CD14-positive monocyte (primary cell): Measurements from ENCODE around the gene UCP3. TPM values are rescaled to one million over a fixed set of nuclear protein-coding genes. Genes with fewer than 3 reads are reported as not detected.

Experiments
- DNase-seq, 3 donors: peaks; one replicate each; pipeline ENCODE4 v3.0.0-alpha.2; 2011 to 2022
- H2AFZ ChIP-seq: 2 replicates; pipeline ENCODE4 v1.6.0; 2012; ENCODE audit warnings: mild to moderate bottlenecking, low read depth, low read length, inconsistent platforms; ENCODE audit not compliant: insufficient read depth, poor library complexity, severe bottlenecking
- H3K27ac ChIP-seq, 2 donors: 1 replicate in 1 of 2; 2 replicates in 1 of 2; pipeline ENCODE4 v1.5.1; 2012 to 2013; ENCODE audit warnings: low read length in 2 of 2, control low read depth in 1 of 2, inconsistent platforms in 1 of 2, low read depth in 1 of 2, mild to moderate bottlenecking in 1 of 2
- H3K27me3 ChIP-seq, 2 donors: one replicate each; pipeline versions ENCODE4 v1.6.0 to v1.6.1; 2011 to 2013; ENCODE audit warnings: low read length in 2 of 2; ENCODE audit not compliant: control insufficient read depth in 2 of 2, insufficient read depth in 2 of 2
- H3K36me3 ChIP-seq, 2 donors: replicated peaks in 1 of 2; 1 replicate in 1 of 2; 2 replicates in 1 of 2; pipeline versions ENCODE4 v1.5.1 to v1.6.1; 2012 to 2013; ENCODE audit warnings: low read length in 2 of 2, control low read depth in 1 of 2, inconsistent platforms in 1 of 2, mild to moderate bottlenecking in 1 of 2; ENCODE audit not compliant: insufficient read depth in 2 of 2, control insufficient read depth in 1 of 2
- H3K4me1 ChIP-seq, 2 donors: 1 replicate in 1 of 2; 2 replicates in 1 of 2; pipeline versions ENCODE4 v1.5.1 to v1.6.1; 2012 to 2013; ENCODE audit warnings: low read length in 2 of 2, control low read depth in 1 of 2, inconsistent platforms in 1 of 2, mild to moderate bottlenecking in 1 of 2, moderate library complexity in 1 of 2; ENCODE audit not compliant: insufficient read depth in 2 of 2, control insufficient read depth in 1 of 2
- H3K4me2 ChIP-seq: replicated peaks from 2 replicates; pipeline ENCODE3; 2012; ENCODE audit warnings: low read length, moderate library complexity, mild to moderate bottlenecking; ENCODE audit not compliant: poor library complexity, severe bottlenecking; ENCODE audit errors: extremely low read depth
- H3K4me3 ChIP-seq, 3 experiments: fragments of 200-600 bp in 1 of 3; sonication (generic) in 1 of 3; replicated peaks in 1 of 3; 1 replicate in 2 of 3; 2 replicates in 1 of 3; pipeline ENCODE4 v1.5.1; 2011 to 2013; ENCODE audit warnings: low read length in 3 of 3, mild to moderate bottlenecking in 3 of 3, control low read depth in 2 of 3, low read depth in 2 of 3, inconsistent platforms in 1 of 3, moderate library complexity in 1 of 3
- H3K79me2 ChIP-seq: 2 replicates; pipeline ENCODE4 v1.6.0; 2012; ENCODE audit warnings: mild to moderate bottlenecking, control low read depth, inconsistent platforms, low read length, moderate library complexity; ENCODE audit not compliant: insufficient read depth
- H3K9ac ChIP-seq: 2 replicates; pipeline ENCODE4 v1.6.0; 2017; ENCODE audit warnings: low read length, mild to moderate bottlenecking; ENCODE audit not compliant: insufficient read depth, poor library complexity, severe bottlenecking
- H3K9me3 ChIP-seq, 2 donors: replicated peaks in 1 of 2; 1 replicate in 1 of 2; 2 replicates in 1 of 2; pipeline versions ENCODE4 v1.5.1 to v1.6.1; 2012 to 2013; ENCODE audit warnings: low read length in 2 of 2, control low read depth in 1 of 2; ENCODE audit not compliant: control insufficient read depth in 1 of 2, insufficient read depth in 1 of 2
- H4K20me1 ChIP-seq: 2 replicates; pipeline ENCODE4 v1.6.0; 2012; ENCODE audit warnings: mild to moderate bottlenecking, low read length, control low read depth, moderate library complexity; ENCODE audit not compliant: insufficient read depth
- H3K27ac Mint-ChIP-seq, 7 donors: one replicate each; pipeline ENCODE4 v1.8.0; 2020; ENCODE audit warnings: mild to moderate bottlenecking in 7 of 7, mixed read lengths in 7 of 7, moderate library complexity in 6 of 7, inconsistent platforms in 2 of 7
- H3K27me3 Mint-ChIP-seq, 3 donors: one replicate each; pipeline ENCODE4 v1.8.0; 2021 to 2022; ENCODE audit warnings: low read depth in 3 of 3, mild to moderate bottlenecking in 3 of 3, mixed read lengths in 3 of 3, moderate library complexity in 3 of 3, inconsistent platforms in 1 of 3
- H3K36me3 Mint-ChIP-seq, 2 donors: one replicate each; pipeline ENCODE4 v1.8.0; 2020; ENCODE audit warnings: mixed read lengths in 2 of 2, inconsistent platforms in 1 of 2, mild to moderate bottlenecking in 1 of 2
- H3K4me1 Mint-ChIP-seq: one replicate; pipeline ENCODE4 v1.8.0; 2020; ENCODE audit warnings: mild to moderate bottlenecking, mixed read lengths
- H3K4me3 Mint-ChIP-seq, 2 donors: one replicate each; pipeline ENCODE4 v1.8.0; 2020; ENCODE audit warnings: mild to moderate bottlenecking in 2 of 2, mixed read lengths in 2 of 2, moderate library complexity in 1 of 2
- H3K9me3 Mint-ChIP-seq, 7 donors: one replicate each; pipeline ENCODE4 v1.8.0; 2020 to 2022; ENCODE audit warnings: mixed read lengths in 7 of 7, mild to moderate bottlenecking in 6 of 7, moderate library complexity in 6 of 7, inconsistent platforms in 2 of 7
- CTCF ChIP-seq: fragments of 200-600 bp; IDR thresholded peaks from one replicate; pipeline ENCODE4 v1.8.0; 2022; ENCODE audit warnings: antibody characterized with exemption, mild to moderate bottlenecking
- WGBS: methylation state at CpG from one replicate; pipeline ENCODE4 v1.1.5; 2013; ENCODE audit warnings: missing lambda C conversion rate; ENCODE audit not compliant: insufficient coverage; 5-methylcytosine and 5-hydroxymethylcytosine counted together
- intact Hi-C, 2 donors: fragments of 100-400 bp; cut with micrococcal nuclease; formaldehyde crosslinking; loops; one replicate each; pipeline versions ENCODE4 v1.15.0 to v1.15.1; 2023
- polyA plus RNA-seq, 3 donors: library from polyadenylated mRNA; depleted of rRNA in 1 of 3; unstranded in 2 of 3; stranded (reverse) in 1 of 3; fragments of 300-500 nt in 2 of 3; fragments of >200 nt in 1 of 3; fragmentation: Illumina TruSeq in 2 of 3; gene quantifications; 1 replicate in 2 of 3; 2 replicates in 1 of 3; pipeline ENCODE4 v1.2.3, GENCODE V29; 2012 to 2021

UCP3 gene
- polyA plus RNA-seq, 3 donors, result 3.8 TPM; not detected in 2

- H3K4me3 Mint-ChIP-seq, result no peak overlapping the region
- intact Hi-C loops, result loop anchor here in 1 of 2 donors (10.0 kb wide), 1 partner anchor 209 kb away; the partner anchor contains the start of genes C2CD3 and PPME1
- peak overlapping the region in 1 of 7 donors; percentile 15 for H3K27ac Mint-ChIP-seq
- H3K27ac ChIP-seq, result no peak overlapping the region
- H3K79me2 ChIP-seq, result no peaks in the 10 kb centered on the region
- no peaks in the 10 kb centered on the region for H3K36me3 ChIP-seq
- no peak overlapping the region for H3K9ac ChIP-seq
- H4K20me1 ChIP-seq, result no peaks in the 10 kb centered on the region
- H3K27me3 ChIP-seq, result no peaks in the 10 kb centered on the region
- H3K27me3 Mint-ChIP-seq, result peaks cover 6 to 16% (median 6%) of the 10 kb centered on the region in 3 donors
- TF ChIP-seq CTCF, result no peak
- peaks cover 3 to 5% of the 10 kb centered on the region in 2 donors for H3K4me1 ChIP-seq
- H3K4me1 Mint-ChIP-seq, result peaks cover 7% of the 10 kb centered on the region
- no CpG with 5 or more reads among the region's 2 CpGs for WGBS
- H3K4me2 ChIP-seq, result no peak overlapping the region
- DNase-seq, result no peak
- H2AFZ ChIP-seq, result no peak overlapping the region
- no peaks in the 10 kb centered on the region for H3K9me3 Mint-ChIP-seq
- H3K9me3 ChIP-seq, result no peaks in the 10 kb centered on the region
- H3K4me3 ChIP-seq, result no peak overlapping the region
- no peaks in the 10 kb centered on the region for H3K36me3 Mint-ChIP-seq
Measured at GRCh38 chr11:73965764-73966121, 43.1 kb downstream of the UCP3 start.

GRCh38 chr11:73965076-73965763 is 43.7 kb downstream of the UCP3 start:
- Histone ChIP-seq H3K27ac (no peak overlapping the region), H3K79me2 (no peaks in the 10 kb centered on the region), H3K36me3 (no peaks in the 10 kb centered on the region), H4K20me1 (no peaks in the 10 kb centered on the region), H3K4me1 (peaks cover 3 to 5% of the 10 kb centered on the region in 2 donors), H3K4me3 (no peak overlapping the region), H3K4me2 (no peak overlapping the region), H3K9me3 (no peaks in the 10 kb centered on the region), H3K27me3 (no peaks in the 10 kb centered on the region), H2AFZ (no peak overlapping the region), H3K9ac (no peak overlapping the region)
- intact Hi-C loops, result loop anchor here in 1 of 2 donors (10.0 kb wide), 1 partner anchor 210 kb away; the partner anchor contains the start of genes C2CD3 and PPME1
- Mint-ChIP-seq H3K27ac (no peak overlapping the region), H3K4me3 (no peak overlapping the region), H3K4me1 (peaks cover 6% of the 10 kb centered on the region), H3K27me3 (peaks cover 5 to 17% (median 6%) of the 10 kb centered on the region in 3 donors), H3K9me3 (no peaks in the 10 kb centered on the region), H3K36me3 (no peaks in the 10 kb centered on the region)
- no peak for TF ChIP-seq CTCF
- 60% methylated on average over 1 of the region's 10 CpGs for WGBS
- no peak for DNase-seq
